ENCODE data around the gene KCNMB3.

- no peak for TF ChIP-seq POLR2A (IDR thresholded peaks at IDR 0.05; ENCODE audit: control extremely low read depth in 1 of 2, low read depth in 2 of 2, low read length in 2 of 2)
- no peak for TF ChIP-seq TAF1 (IDR thresholded peaks at IDR 0.05; ENCODE audit: low read depth, low read length)
- TF ChIP-seq RAD21 (IDR thresholded peaks at IDR 0.05 in 1 of 2, conservative IDR thresholded peaks at IDR 0.05 in 1 of 2; ENCODE audit: low read depth in 2 of 2, low read length in 2 of 2) = no peak
- no peak for TF ChIP-seq USF2 (IDR thresholded peaks at IDR 0.05; ENCODE audit: low read length)
- no peak for TF ChIP-seq CTCF (IDR thresholded peaks at IDR 0.05; ENCODE audit: control extremely low read depth in 1 of 3, insufficient read depth in 1 of 3, low read depth in 1 of 3, low read length in 3 of 3)
- no peak for TF ChIP-seq CEBPB (IDR thresholded peaks at IDR 0.05; ENCODE audit: low read depth, low read length)
Measured at GRCh38 chr3:179264449-179264848, 13.5 kb upstream of the KCNMB3 start.
